ENCODE data around the gene BBOX1. TPM values are rescaled to one million over a fixed set of nuclear protein-coding genes. Genes with fewer than 3 reads are reported as not detected.
"Not testable (repeated sequence)": the region's sequence is repeated elsewhere in the genome, so short reads cannot be mapped to it uniquely, and the experiment has no call there.

Gene BBOX1
- total RNA-seq, 1 donor from 2014 or later = not detected

DNA sequence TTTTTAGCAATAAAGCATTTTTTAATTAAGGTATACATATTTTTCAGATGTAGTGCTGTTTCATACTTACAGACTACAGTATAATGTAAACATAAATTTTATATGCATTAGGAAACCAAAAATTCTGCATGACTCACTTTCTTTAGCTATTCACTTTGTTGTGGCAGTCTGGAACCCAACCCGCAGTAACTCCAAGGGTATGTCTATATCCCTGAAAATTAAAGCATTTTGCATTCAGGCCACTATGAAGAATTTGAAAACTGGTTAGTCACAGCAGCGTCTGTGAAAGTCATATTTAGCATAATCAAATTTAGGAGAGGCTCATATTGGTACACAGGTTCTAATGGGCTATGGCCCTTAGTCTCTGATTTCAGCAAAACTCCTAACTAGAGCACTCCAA lies 46.8 kb downstream of the BBOX1 start:
- Histone ChIP-seq H3K27ac (no peak overlapping the region), H3K36me3 (no peaks in the 10 kb centered on the region), H3K4me3 (no peak overlapping the region), H3K9me3 (peaks cover 4% of the 10 kb centered on the region), H3K27me3 (no peaks in the 10 kb centered on the region), H3K4me1 (no peaks in the 10 kb centered on the region)
- DNase-seq (no peak), ATAC-seq (no peak)
- no peak for TF ChIP-seq CTCF (IDR thresholded peaks at IDR 0.05)
- intact Hi-C loops (cut with DNase I) = no loop called here

DNA sequence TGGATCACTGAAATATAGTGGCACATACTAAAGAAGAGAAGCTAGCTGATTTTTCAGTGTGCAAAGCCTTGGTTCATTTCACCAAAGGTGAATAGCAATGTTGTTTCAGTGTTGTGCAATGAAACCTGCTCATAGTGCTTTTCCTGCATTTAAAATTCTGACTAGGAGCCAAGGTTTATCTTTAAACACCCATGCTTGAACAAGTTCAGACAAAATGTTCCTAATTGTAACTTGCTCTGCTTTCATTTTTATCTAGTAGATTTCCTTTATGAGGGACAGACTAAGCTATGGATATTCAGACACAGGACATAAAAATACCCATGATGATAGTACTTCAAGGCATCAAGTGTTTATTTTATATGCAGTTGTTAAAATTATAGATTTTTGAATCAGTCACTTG lies 47.7 kb downstream of the BBOX1 start:
- no peak overlapping the region for H3K27ac ChIP-seq
- intact Hi-C loops (cut with DNase I) = no loop called here
- no peak for DNase-seq

GRCh38 chr11:27089746-27090145 lies 49.1 kb downstream of the BBOX1 start:
- intact Hi-C loops (cut with DNase I) = no loop called here
- no peak overlapping the region for H3K27ac ChIP-seq

More for the DNA sequence above, 47.7 kb downstream of the BBOX1 start:
- Histone ChIP-seq H3K4me1 (no peaks in the 10 kb centered on the region), H3K9me3 (peaks cover 4% of the 10 kb centered on the region), H3K36me3 (no peaks in the 10 kb centered on the region), H3K27me3 (no peaks in the 10 kb centered on the region), H3K4me3 (no peak overlapping the region)
- no peak for ATAC-seq
- TF ChIP-seq CTCF (IDR thresholded peaks at IDR 0.05) = no peak

GRCh38 chr11:27090357-27090948 lies 49.8 kb downstream of the BBOX1 start:
- H3K27ac ChIP-seq; H3K36me3 ChIP-seq; DNase-seq; H3K27me3 ChIP-seq; H3K4me3 ChIP-seq; intact Hi-C loops (cut with DNase I); ATAC-seq; H3K9me3 ChIP-seq; H3K4me1 ChIP-seq: not testable (repeated sequence)

More at GRCh38 chr11:27089746-27090145, 49.1 kb downstream of the BBOX1 start:
- H3K36me3 ChIP-seq = no peaks in the 10 kb centered on the region
- no peaks in the 10 kb centered on the region for H3K27me3 ChIP-seq
- H3K4me3 ChIP-seq = no peak overlapping the region
- ATAC-seq (no peak), DNase-seq (no peak)
- no peaks in the 10 kb centered on the region for H3K4me1 ChIP-seq
- peaks cover 4% of the 10 kb centered on the region for H3K9me3 ChIP-seq
- TF ChIP-seq CTCF (IDR thresholded peaks at IDR 0.05) = no peak

DNA sequence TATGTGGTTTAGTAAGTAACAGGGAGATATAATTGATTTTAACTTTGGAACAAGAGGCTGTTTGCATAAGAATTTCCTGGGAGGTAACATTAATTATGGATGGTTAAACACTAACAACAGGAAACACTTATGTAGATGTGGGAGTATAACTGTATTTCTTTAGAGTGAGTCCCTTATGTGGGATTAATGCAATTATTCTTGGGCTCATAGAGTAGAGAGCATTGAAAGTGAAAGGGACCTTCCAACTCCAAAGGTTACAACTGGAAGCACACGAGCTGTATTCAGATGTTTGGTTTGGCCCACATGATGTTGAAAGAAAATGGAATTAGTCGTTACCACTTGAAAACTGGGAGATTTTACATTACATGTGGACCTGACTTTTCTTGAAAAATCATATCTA lies 53.5 kb downstream of the BBOX1 start:
- DNase-seq (no peak), ATAC-seq (no peak)
- Histone ChIP-seq H3K36me3 (no peaks in the 10 kb centered on the region), H3K4me3 (no peak overlapping the region), H3K27me3 (no peaks in the 10 kb centered on the region), H3K4me1 (no peaks in the 10 kb centered on the region), H3K9me3 (peaks cover 4% of the 10 kb centered on the region), H3K27ac (no peak overlapping the region)
- no peak for TF ChIP-seq CTCF (IDR thresholded peaks at IDR 0.05)
- intact Hi-C loops (cut with DNase I) = no loop called here

DNA sequence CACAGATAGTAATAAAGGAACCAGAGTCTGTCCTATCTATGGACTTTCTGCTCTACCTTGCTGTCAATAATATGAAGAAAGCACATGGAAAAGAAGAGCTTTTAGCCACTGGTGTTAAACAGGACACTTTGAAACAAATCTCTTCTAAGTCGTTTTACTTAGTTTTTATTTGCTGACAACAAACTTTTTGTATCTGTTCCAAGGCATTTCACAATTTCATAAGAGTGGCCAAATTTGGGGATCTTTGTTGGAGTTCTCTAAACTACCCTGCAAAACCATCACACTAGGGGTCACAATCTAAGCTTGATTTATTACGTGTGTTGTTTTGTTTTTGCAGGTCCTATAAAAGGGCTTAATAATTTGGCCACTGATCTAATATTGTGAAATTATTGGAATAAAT lies 54.4 kb downstream of the BBOX1 start:
- intact Hi-C loops (cut with DNase I) = no loop called here
- Histone ChIP-seq H3K9me3 (no peaks in the 10 kb centered on the region), H3K27me3 (no peaks in the 10 kb centered on the region), H3K27ac (no peak overlapping the region), H3K4me1 (no peaks in the 10 kb centered on the region), H3K4me3 (no peak overlapping the region), H3K36me3 (no peaks in the 10 kb centered on the region)
- DNase-seq (no peak), ATAC-seq (no peak)
- no peak for TF ChIP-seq CTCF (IDR thresholded peaks at IDR 0.05)
